ENCODE data around the gene SMKR1. TPM values are rescaled to one million over a fixed set of nuclear protein-coding genes. Genes with fewer than 3 reads are reported as not detected.
"Not testable (repeated sequence)": the region's sequence is repeated elsewhere in the genome, so short reads cannot be mapped to it uniquely, and the experiment has no call there.

SMKR1 gene
- total and polyA plus RNA-seq, 3 experiments from 2014 or later = 11.6 to 13.9 (median 12.2) TPM

DNA sequence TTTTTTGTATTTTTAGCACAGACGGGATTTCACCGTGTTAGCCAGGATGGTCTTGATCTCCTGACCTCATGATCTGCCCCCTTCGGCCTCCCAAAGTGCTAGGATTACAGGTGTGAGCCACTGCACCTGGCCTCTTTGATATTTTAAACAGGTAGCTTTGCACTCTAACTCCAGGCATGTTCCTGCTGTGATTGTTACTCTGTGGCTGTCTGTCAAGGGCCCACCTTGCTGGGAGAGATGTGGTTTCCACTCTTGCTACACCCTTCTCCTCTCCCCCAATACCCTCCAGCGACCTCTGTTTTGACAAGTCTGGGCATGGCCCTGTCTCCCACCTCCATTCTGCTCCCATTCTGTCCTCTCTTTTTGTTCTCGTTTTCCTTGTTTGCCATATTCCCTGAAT, 17.1 kb downstream of the SMKR1 start:
- Histone ChIP-seq H3K27ac (ENCODE audit: low read depth, low read length) (no peak overlapping the region), H3K4me1 (ENCODE audit: insufficient read depth, low read length) (no peaks in the 10 kb centered on the region), H3K36me3 (ENCODE audit: insufficient read depth, low read length) (no peaks in the 10 kb centered on the region), H3K27me3 (ENCODE audit: insufficient read depth, low read length, poor library complexity, severe bottlenecking) (no peaks in the 10 kb centered on the region), H3K4me3 (ENCODE audit: low read length) (no peak overlapping the region), H3K9me3 (ENCODE audit: low read length) (no peaks in the 10 kb centered on the region)
- no peaks in the 10 kb centered on the region for H3K36me3 Mint-ChIP-seq
- no peak for DNase-seq
- peaks cover 0 to under 1% (median 0%) of the 10 kb centered on the region in 3 donors for H3K4me1 Mint-ChIP-seq
- no peaks in the 10 kb centered on the region for H3K9me3 Mint-ChIP-seq
- no peak overlapping the region for H3K4me3 Mint-ChIP-seq
- peaks cover 14 to 22% of the 10 kb centered on the region in 2 donors for H3K27me3 Mint-ChIP-seq
- no peak overlapping the region for H3K27ac Mint-ChIP-seq
- ChIA-PET POLR2A (no interaction called here), CTCF (no interaction called here)

- H3K4me3 ChIP-seq (ENCODE audit: low read length) = no peak overlapping the region
- H3K27ac Mint-ChIP-seq = peak overlapping the region in 2 of 8 donors; percentile 33 to 47
- no peaks in the 10 kb centered on the region for H3K36me3 ChIP-seq (ENCODE audit: insufficient read depth, low read length)
- H3K36me3 Mint-ChIP-seq = no peaks in the 10 kb centered on the region
- DNase-seq = no peak
- H3K27me3 Mint-ChIP-seq = peaks cover 15 to 22% of the 10 kb centered on the region in 2 donors
- ChIA-PET POLR2A (no interaction called here), CTCF (no interaction called here)
- H3K27me3 ChIP-seq (ENCODE audit: insufficient read depth, low read length, poor library complexity, severe bottlenecking) = no peaks in the 10 kb centered on the region
- H3K4me1 Mint-ChIP-seq = peaks cover 9 to 11% (median 10%) of the 10 kb centered on the region in 3 donors
- H3K4me1 ChIP-seq (ENCODE audit: insufficient read depth, low read length) = no peaks in the 10 kb centered on the region
- no peak overlapping the region for H3K27ac ChIP-seq (ENCODE audit: low read depth, low read length)
- H3K9me3 Mint-ChIP-seq = no peaks in the 10 kb centered on the region
- peak overlapping the region in 1 of 7 donors; percentile 65 for H3K4me3 Mint-ChIP-seq
- H3K9me3 ChIP-seq (ENCODE audit: low read length) = no peaks in the 10 kb centered on the region
Observed at GRCh38 chr7:129522088-129522970, 20.0 kb downstream of the SMKR1 start.

DNA sequence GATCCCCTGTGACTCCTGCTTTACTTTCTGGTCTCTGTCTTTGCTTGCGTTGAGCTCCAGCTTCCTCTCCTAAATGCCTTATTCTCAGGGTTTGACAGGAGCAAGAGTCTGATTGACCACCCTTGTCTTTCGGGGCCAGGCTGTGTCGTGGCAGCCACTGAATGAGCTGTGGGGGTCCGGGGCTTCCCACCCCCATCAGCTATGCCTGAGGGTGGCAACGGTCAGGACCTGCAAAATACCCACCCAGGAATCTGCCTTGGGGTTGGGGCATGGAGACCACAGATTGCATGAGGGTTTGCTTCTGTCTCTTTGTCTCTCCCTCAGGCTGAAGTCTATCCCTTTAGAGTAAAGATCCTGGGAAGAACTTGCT, 20.6 kb downstream of the SMKR1 start:
- H3K4me1 Mint-ChIP-seq = peaks cover 9 to 11% (median 10%) of the 10 kb centered on the region in 3 donors
- no peak overlapping the region for H3K27ac Mint-ChIP-seq
- Histone ChIP-seq H3K4me1 (ENCODE audit: insufficient read depth, low read length) (no peaks in the 10 kb centered on the region), H3K36me3 (ENCODE audit: insufficient read depth, low read length) (no peaks in the 10 kb centered on the region), H3K9me3 (ENCODE audit: low read length) (no peaks in the 10 kb centered on the region), H3K4me3 (ENCODE audit: low read length) (no peak overlapping the region), H3K27ac (ENCODE audit: low read depth, low read length) (no peak overlapping the region), H3K27me3 (ENCODE audit: insufficient read depth, low read length, poor library complexity, severe bottlenecking) (no peaks in the 10 kb centered on the region)
- ChIA-PET POLR2A (no interaction called here), CTCF (no interaction called here)
- peaks cover 14 to 21% of the 10 kb centered on the region in 2 donors for H3K27me3 Mint-ChIP-seq
- H3K4me3 Mint-ChIP-seq = no peak overlapping the region
- H3K36me3 Mint-ChIP-seq = no peaks in the 10 kb centered on the region
- no peak for DNase-seq
- H3K9me3 Mint-ChIP-seq = no peaks in the 10 kb centered on the region

GRCh38 chr7:129523924-129524323, 21.6 kb downstream of the SMKR1 start:
- peaks cover 9 to 11% (median 10%) of the 10 kb centered on the region in 3 donors for H3K4me1 Mint-ChIP-seq
- H3K36me3 ChIP-seq (ENCODE audit: insufficient read depth, low read length) = no peaks in the 10 kb centered on the region
- H3K9me3 ChIP-seq (ENCODE audit: low read length) = no peaks in the 10 kb centered on the region
- H3K27ac ChIP-seq (ENCODE audit: low read depth, low read length) = no peak overlapping the region
- DNase-seq = no peak
- no peaks in the 10 kb centered on the region for H3K4me1 ChIP-seq (ENCODE audit: insufficient read depth, low read length)
- ChIA-PET POLR2A (interaction anchor here (0.8 kb wide), 1 partner anchor 1374 kb away, joined by 4 read pairs; no protein-coding TSS in a partner anchor), CTCF (no interaction called here)
- H3K27ac Mint-ChIP-seq = no peak overlapping the region
- no peak overlapping the region for H3K4me3 Mint-ChIP-seq
- H3K36me3 Mint-ChIP-seq = no peaks in the 10 kb centered on the region
- H3K27me3 ChIP-seq (ENCODE audit: insufficient read depth, low read length, poor library complexity, severe bottlenecking) = no peaks in the 10 kb centered on the region
- H3K9me3 Mint-ChIP-seq = no peaks in the 10 kb centered on the region
- H3K4me3 ChIP-seq (ENCODE audit: low read length) = no peak overlapping the region
- peaks cover 11 to 19% of the 10 kb centered on the region in 2 donors for H3K27me3 Mint-ChIP-seq

DNA sequence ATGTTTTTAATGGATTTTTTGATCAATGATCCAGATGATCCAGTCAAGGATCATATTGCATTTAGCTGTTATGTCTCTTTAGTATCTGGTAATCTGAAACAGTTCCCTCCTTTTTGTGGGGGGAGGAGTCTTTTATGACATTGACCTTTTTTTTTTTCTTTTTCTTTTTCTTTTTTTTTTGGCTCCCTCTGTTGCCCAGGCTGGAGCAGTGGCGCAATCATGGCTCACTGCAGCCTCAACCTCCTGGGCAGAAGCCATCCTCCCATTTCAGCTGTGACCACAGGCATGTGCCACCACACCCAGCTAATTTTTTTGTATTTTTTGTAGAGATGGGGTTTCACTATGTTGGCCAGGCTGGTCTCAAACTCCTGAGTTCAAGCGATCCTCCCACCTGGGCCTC, 22.1 kb downstream of the SMKR1 start:
- not testable (repeated sequence) for H3K36me3 Mint-ChIP-seq; H3K4me3 ChIP-seq (ENCODE audit: low read length); H3K27ac ChIP-seq (ENCODE audit: low read depth, low read length); H3K9me3 ChIP-seq (ENCODE audit: low read length); H3K9me3 Mint-ChIP-seq; H3K36me3 ChIP-seq (ENCODE audit: insufficient read depth, low read length); DNase-seq; H3K4me1 ChIP-seq (ENCODE audit: insufficient read depth, low read length); H3K27me3 ChIP-seq (ENCODE audit: insufficient read depth, low read length, poor library complexity, severe bottlenecking)
- Mint-ChIP-seq H3K4me1 (peaks cover 9 to 11% (median 10%) of the 10 kb centered on the region in 3 donors), H3K4me3 (peak overlapping the region in 2 of 7 donors; percentile 35 to 54), H3K27me3 (peaks cover 11 to 18% of the 10 kb centered on the region in 2 donors), H3K27ac (peak overlapping the region in 1 of 8 donors; percentile 43)
- POLR2A ChIA-PET = interaction anchor here (0.8 kb wide), 1 partner anchor 1373 kb away, joined by 4 read pairs; no protein-coding TSS in a partner anchor
- CTCF ChIA-PET = interaction anchor here (1.1 kb wide), 1 partner anchor 14 kb away, joined by 3 read pairs; no protein-coding TSS in a partner anchor

DNA sequence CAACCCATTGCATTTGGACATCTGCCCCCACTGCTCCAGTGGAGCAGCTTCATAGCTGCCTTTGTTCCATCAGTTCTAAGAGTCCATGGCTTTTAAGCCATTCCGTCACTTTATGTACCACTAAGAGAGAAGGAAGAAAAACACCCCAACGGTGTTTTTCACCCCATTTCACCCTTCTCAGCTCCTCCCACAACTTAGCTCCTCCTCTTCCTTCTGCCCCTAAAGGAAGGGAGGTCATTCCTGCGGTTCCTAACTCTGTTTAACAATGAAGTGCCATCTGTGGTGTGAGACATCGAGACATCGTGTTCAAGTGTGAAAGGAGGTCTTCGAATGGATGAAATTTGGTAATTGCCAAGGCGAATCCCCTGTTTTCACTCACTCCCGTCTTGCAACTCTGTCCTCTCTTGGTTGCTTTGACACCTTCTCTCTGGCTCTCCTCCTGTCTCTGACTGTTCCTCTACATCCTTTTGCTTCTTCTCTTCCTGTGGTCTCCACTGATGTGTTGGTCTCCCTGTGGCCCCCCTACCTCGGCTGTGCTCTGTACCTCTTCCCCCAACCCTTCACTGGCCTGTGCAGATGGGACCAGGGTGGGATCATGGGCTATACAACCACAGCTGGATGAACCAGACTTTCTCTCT, 23.0 kb downstream of the SMKR1 start:
- CTCF ChIA-PET = interaction anchor here (1.1 kb wide), 1 partner anchor 13 kb away, joined by 3 read pairs; no protein-coding TSS in a partner anchor
- H3K27ac ChIP-seq (ENCODE audit: low read depth, low read length) = no peak overlapping the region
- Mint-ChIP-seq H3K36me3 (no peaks in the 10 kb centered on the region), H3K27ac (peak overlapping the region in 7 of 8 donors; percentile 9 to 86 (median 77)), H3K27me3 (peaks cover 10 to 13% of the 10 kb centered on the region in 2 donors), H3K4me1 (peaks cover 9 to 11% (median 10%) of the 10 kb centered on the region in 3 donors), H3K4me3 (peak overlapping the region in 5 of 7 donors; percentile 24 to 89 (median 76)), H3K9me3 (no peaks in the 10 kb centered on the region)
- no peaks in the 10 kb centered on the region for H3K36me3 ChIP-seq (ENCODE audit: insufficient read depth, low read length)
- no peak overlapping the region for H3K4me3 ChIP-seq (ENCODE audit: low read length)
- DNase-seq = no peak
- no peaks in the 10 kb centered on the region for H3K4me1 ChIP-seq (ENCODE audit: insufficient read depth, low read length)
- no peaks in the 10 kb centered on the region for H3K27me3 ChIP-seq (ENCODE audit: insufficient read depth, low read length, poor library complexity, severe bottlenecking)
- POLR2A ChIA-PET = no interaction called here
- no peaks in the 10 kb centered on the region for H3K9me3 ChIP-seq (ENCODE audit: low read length)

GRCh38 chr7:129529643-129530042, 27.3 kb downstream of the SMKR1 start:
- no peaks in the 10 kb centered on the region for H3K9me3 Mint-ChIP-seq
- ChIA-PET POLR2A (interaction anchor here (0.6 kb wide), 1 partner anchor 28 kb away, joined by 3 read pairs; no protein-coding TSS in a partner anchor), CTCF (interaction anchor here (1.3 kb wide), 1 partner anchor 162 kb away, joined by 3 read pairs; no protein-coding TSS in a partner anchor)
- peaks cover 0 to 4% of the 10 kb centered on the region in 2 donors for H3K27me3 Mint-ChIP-seq
- Histone ChIP-seq H3K36me3 (ENCODE audit: insufficient read depth, low read length) (no peaks in the 10 kb centered on the region), H3K27me3 (ENCODE audit: insufficient read depth, low read length, poor library complexity, severe bottlenecking) (no peaks in the 10 kb centered on the region), H3K27ac (ENCODE audit: low read depth, low read length) (no peak overlapping the region), H3K9me3 (ENCODE audit: low read length) (no peaks in the 10 kb centered on the region), H3K4me3 (ENCODE audit: low read length) (no peak overlapping the region), H3K4me1 (ENCODE audit: insufficient read depth, low read length) (no peaks in the 10 kb centered on the region)
- DNase-seq = no peak
- H3K4me3 Mint-ChIP-seq = no peak overlapping the region
- H3K36me3 Mint-ChIP-seq = peaks cover 0 to 1% (median 0%) of the 10 kb centered on the region in 3 donors
- no peak overlapping the region for H3K27ac Mint-ChIP-seq
- H3K4me1 Mint-ChIP-seq = peaks cover 18 to 26% (median 21%) of the 10 kb centered on the region in 3 donors
